ENCODE measurements around the gene NKX1-1.
"Not testable (repeated sequence)": the region's sequence is repeated elsewhere in the genome, so short reads cannot be mapped to it uniquely, and the experiment has no call there.

NKX1-1 gene

GRCh38 chr4:1383728-1384591 is 22.3 kb downstream of the NKX1-1 start:
- DNase-seq, result no peak

- DNase-seq, result no peak
Observed at GRCh38 chr4:1382776-1383727, 23.2 kb downstream of the NKX1-1 start.

- no peak for DNase-seq
Observed at GRCh38 chr4:1381944-1382541, 24.2 kb downstream of the NKX1-1 start.

GRCh38 chr4:1381181-1381621 is 25.0 kb downstream of the NKX1-1 start:
- DNase-seq, result no peak

GRCh38 chr4:1380368-1381151 is 25.7 kb downstream of the NKX1-1 start:
- no peak for DNase-seq

- DNase-seq, result no peak
Observed at GRCh38 chr4:1379801-1380331, 26.4 kb downstream of the NKX1-1 start.

GRCh38 chr4:1379351-1379781 is 26.9 kb downstream of the NKX1-1 start:
- DNase-seq, result no peak

- DNase-seq, result no peak
Observed at GRCh38 chr4:1378559-1379231, 27.5 kb downstream of the NKX1-1 start.

GRCh38 chr4:1377606-1378261 is 28.5 kb downstream of the NKX1-1 start:
- DNase-seq, result no peak

GRCh38 chr4:1376841-1377605 is 29.2 kb downstream of the NKX1-1 start:
- no peak for DNase-seq

- DNase-seq, result no peak
Observed at GRCh38 chr4:1376391-1376840, 29.8 kb downstream of the NKX1-1 start.

GRCh38 chr4:1375761-1376322 is 30.4 kb downstream of the NKX1-1 start:
- no peak for DNase-seq

GRCh38 chr4:1375051-1375721 is 31.1 kb downstream of the NKX1-1 start:
- DNase-seq, result no peak

GRCh38 chr4:1374706-1375045 is 31.6 kb downstream of the NKX1-1 start:
- DNase-seq, result no peak

- no peak for DNase-seq
Observed at GRCh38 chr4:1373892-1374705, 32.1 kb downstream of the NKX1-1 start.

GRCh38 chr4:1372576-1372975 is 33.7 kb downstream of the NKX1-1 start:
- not testable (repeated sequence) for DNase-seq

GRCh38 chr4:1371176-1372165 is 34.8 kb downstream of the NKX1-1 start:
- DNase-seq, result no peak
